ENCODE data around the gene LMO1. TPM values are rescaled to one million over a fixed set of nuclear protein-coding genes. Genes with fewer than 3 reads are reported as not detected.

Gene LMO1
- 12.9 TPM for total RNA-seq

GRCh38 chr11:8263769-8264410 lies at the start of gene LMO1:
TSS of gene LMO1 (minus strand) at chr11:8263878. CDS start at chr11:8263362, 516 bp downstream.

Other genes with a start within 250 kb of the LMO1 start
- gene TUB, start 182.7 kb downstream of the LMO1 start, total RNA-seq = 138 TPM
- gene RIC3, start 94.9 kb downstream of the LMO1 start, total RNA-seq = 72.9 TPM

Measured in diencephalon (tissue), 1 donor.